ENCODE results near the gene MZB1. TPM values are rescaled to one million over a fixed set of nuclear protein-coding genes. Genes with fewer than 3 reads are reported as not detected.

The MZB1 gene
- total and polyA plus RNA-seq, 2 experiments from 2014 or later: 0.30 TPM; not detected in 1

- Histone ChIP-seq H3K4me1 (ENCODE audit: insufficient read depth) (peaks cover 6% of the 10 kb centered on the region), H3K4me2 (no peak overlapping the region), H4K20me1 (ENCODE audit: insufficient read depth, poor library complexity, severe bottlenecking) (no peaks in the 10 kb centered on the region), H3K9me3 (ENCODE audit: low read depth) (no peaks in the 10 kb centered on the region), H3K27me3 (no peaks in the 10 kb centered on the region), H3K9me2 (replicated peaks; ENCODE audit: insufficient read depth) (no peaks in the 10 kb centered on the region), H2AFZ (no peak overlapping the region), H3K36me3 (replicated peaks; ENCODE audit: insufficient read depth, low read depth) (no peaks in the 10 kb centered on the region), H3K4me3 (no peak overlapping the region), H3K79me2 (no peaks in the 10 kb centered on the region), H3K27ac (no peak overlapping the region)
- DNase-seq (ENCODE audit: low spot score): no peak
- 92% methylated on average over 3 of the region's 3 CpGs for WGBS (ENCODE audit: low lambda C conversion rate, missing lambda C conversion rate)
- TF ChIP-seq EZH2phosphoT487 (IDR thresholded peaks at IDR 0.05; ENCODE audit: low read depth, severe bottlenecking, unreplicated experiment) (no peak), CTCF (IDR thresholded peaks at IDR 0.05; ENCODE audit: poor library complexity) (no peak)
Observed at GRCh38 chr5:139435676-139436075, 46.0 kb upstream of the MZB1 start.

DNA sequence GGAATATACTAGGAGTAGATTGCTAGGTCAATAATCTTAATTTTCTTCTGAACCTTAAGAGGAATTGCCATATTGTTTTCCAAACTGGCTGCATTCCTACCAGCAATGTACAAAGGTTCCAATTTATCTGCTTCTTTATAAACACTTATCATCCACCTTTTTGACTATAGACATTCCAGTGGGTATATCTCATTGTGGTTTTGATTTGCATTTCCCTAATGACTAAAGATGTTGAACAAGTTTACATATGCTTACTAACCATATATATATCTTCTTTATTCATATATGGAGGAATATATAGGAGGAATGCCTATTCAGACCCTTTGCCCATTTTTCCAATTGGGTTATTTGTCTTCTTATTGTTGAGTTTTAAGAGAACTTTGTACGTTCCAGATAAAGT, 42.0 kb upstream of the MZB1 start:
- WGBS (ENCODE audit: low lambda C conversion rate, missing lambda C conversion rate): 82% methylated on average over 1 of the region's 1 CpG
- TF ChIP-seq CTCF (IDR thresholded peaks at IDR 0.05; ENCODE audit: poor library complexity) (no peak), EZH2 (IDR thresholded peaks at IDR 0.05; ENCODE audit: borderline replicate concordance) (no peak), EZH2phosphoT487 (IDR thresholded peaks at IDR 0.05; ENCODE audit: low read depth, severe bottlenecking, unreplicated experiment) (no peak)
- H3K4me2 ChIP-seq: no peak overlapping the region

DNA sequence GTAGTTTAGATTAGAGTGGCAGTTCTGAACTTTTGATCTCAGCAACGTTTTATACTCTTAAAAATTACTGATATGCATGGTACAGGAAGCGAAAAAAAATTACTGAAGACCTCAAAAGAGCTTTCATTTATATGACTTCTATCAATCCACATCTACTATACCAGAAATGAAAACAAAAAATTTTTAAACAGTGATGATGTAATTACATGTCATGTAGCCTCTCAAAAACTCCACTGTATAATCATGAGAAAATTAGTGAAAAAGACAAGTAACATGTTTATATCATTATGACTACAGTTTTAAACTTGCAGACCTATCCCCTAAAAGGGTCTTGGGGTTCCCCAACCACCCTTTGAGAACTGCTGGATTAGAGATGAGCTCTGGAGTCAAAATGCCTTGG, 40.3 kb upstream of the MZB1 start:
- 92% methylated on average over 2 of the region's 2 CpGs for WGBS (ENCODE audit: low lambda C conversion rate, missing lambda C conversion rate)
- Histone ChIP-seq H3K27me3 (no peaks in the 10 kb centered on the region), H4K20me1 (ENCODE audit: insufficient read depth, poor library complexity, severe bottlenecking) (no peaks in the 10 kb centered on the region), H3K27ac (no peak overlapping the region), H3K79me2 (no peaks in the 10 kb centered on the region), H3K4me3 (no peak overlapping the region), H2AFZ (no peak overlapping the region), H3K9me2 (replicated peaks; ENCODE audit: insufficient read depth) (no peaks in the 10 kb centered on the region), H3K4me2 (no peak overlapping the region), H3K36me3 (replicated peaks; ENCODE audit: insufficient read depth, low read depth) (no peaks in the 10 kb centered on the region), H3K4me1 (ENCODE audit: insufficient read depth) (no peaks in the 10 kb centered on the region), H3K9me3 (ENCODE audit: low read depth) (no peaks in the 10 kb centered on the region)
- TF ChIP-seq CTCF (IDR thresholded peaks at IDR 0.05; ENCODE audit: poor library complexity): no peak
- TF ChIP-seq EZH2phosphoT487 (IDR thresholded peaks at IDR 0.05; ENCODE audit: low read depth, severe bottlenecking, unreplicated experiment): no peak
- TF ChIP-seq EZH2 (IDR thresholded peaks at IDR 0.05; ENCODE audit: borderline replicate concordance): no peak
- no peak for DNase-seq (ENCODE audit: low spot score)

More for the DNA sequence above, 42.0 kb upstream of the MZB1 start:
- Histone ChIP-seq H4K20me1 (ENCODE audit: insufficient read depth, poor library complexity, severe bottlenecking) (no peaks in the 10 kb centered on the region), H3K9me3 (ENCODE audit: low read depth) (no peaks in the 10 kb centered on the region), H3K36me3 (replicated peaks; ENCODE audit: insufficient read depth, low read depth) (no peaks in the 10 kb centered on the region), H3K27me3 (no peaks in the 10 kb centered on the region), H3K9me2 (replicated peaks; ENCODE audit: insufficient read depth) (no peaks in the 10 kb centered on the region), H3K79me2 (no peaks in the 10 kb centered on the region), H3K27ac (no peak overlapping the region), H3K4me3 (no peak overlapping the region), H3K4me1 (ENCODE audit: insufficient read depth) (no peaks in the 10 kb centered on the region), H2AFZ (no peak overlapping the region)
- no peak for DNase-seq (ENCODE audit: low spot score)
